Measurements from ENCODE around the gene NRP1.

DNA sequence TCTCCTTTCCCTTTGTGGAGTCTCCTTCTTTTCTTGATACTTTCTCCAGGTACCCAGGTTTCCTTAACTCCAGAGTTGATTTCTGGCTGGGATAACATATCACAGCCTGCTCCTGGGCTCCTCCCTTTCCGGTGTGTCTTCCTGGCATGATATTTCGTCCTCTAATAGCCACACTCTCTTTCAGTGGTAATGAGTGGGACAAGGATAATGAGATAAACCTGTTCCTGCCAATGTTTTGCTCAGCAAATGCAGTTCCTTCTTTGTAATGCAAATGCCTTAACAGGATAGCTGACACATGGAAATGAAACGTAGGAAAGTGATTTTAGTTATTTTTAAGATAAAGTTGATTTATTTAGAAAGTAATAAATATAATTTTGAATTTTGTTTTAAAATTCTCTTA is 168.6 kb downstream of the NRP1 start:
- TF ChIP-seq YY1 (IDR thresholded peaks at IDR 0.05; ENCODE audit: low read depth) = no peak
- no peak for TF ChIP-seq TAF1 (IDR thresholded peaks at IDR 0.05; ENCODE audit: low read depth)
- no peak for TF ChIP-seq EP300 (IDR thresholded peaks at IDR 0.05; ENCODE audit: borderline replicate concordance)
- no peak for TF ChIP-seq USF1 (IDR thresholded peaks at IDR 0.05)
- no peak for TF ChIP-seq CEBPB (IDR thresholded peaks at IDR 0.05)
- TF ChIP-seq, protein P1, sequence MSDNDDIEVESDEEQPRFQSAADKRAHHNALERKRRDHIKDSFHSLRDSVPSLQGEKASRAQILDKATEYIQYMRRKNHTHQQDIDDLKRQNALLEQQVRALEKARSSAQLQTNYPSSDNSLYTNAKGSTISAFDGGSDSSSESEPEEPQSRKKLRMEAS (IDR thresholded peaks at IDR 0.05) = no peak
- no peak for TF ChIP-seq EGR1 (IDR thresholded peaks at IDR 0.05)
